ENCODE data around the gene SYNGR1.
"Not testable (repeated sequence)": the region's sequence is repeated elsewhere in the genome, so short reads cannot be mapped to it uniquely, and the experiment has no call there.

Gene SYNGR1

GRCh38 chr22:39355080-39355479, 5.3 kb downstream of the SYNGR1 start:
- H3K9me3 Mint-ChIP-seq (ENCODE audit: low read depth), result no peaks in the 10 kb centered on the region

GRCh38 chr22:39355805-39356204, 6.0 kb downstream of the SYNGR1 start:
- H3K4me1 Mint-ChIP-seq (ENCODE audit: low read depth); H3K9me3 Mint-ChIP-seq (ENCODE audit: low read depth); H3K36me3 Mint-ChIP-seq; H3K27me3 Mint-ChIP-seq; H3K27ac Mint-ChIP-seq; H3K4me3 Mint-ChIP-seq: not testable (repeated sequence)

More at GRCh38 chr22:39355080-39355479, 5.3 kb downstream of the SYNGR1 start:
- H3K36me3 Mint-ChIP-seq, result no peaks in the 10 kb centered on the region
- no peaks in the 10 kb centered on the region for H3K27me3 Mint-ChIP-seq
- H3K4me3 Mint-ChIP-seq, result no peak overlapping the region
- H3K4me1 Mint-ChIP-seq (ENCODE audit: low read depth), result peaks cover 8% of the 10 kb centered on the region
- H3K27ac Mint-ChIP-seq, result no peak overlapping the region

GRCh38 chr22:39356464-39356863, 6.7 kb downstream of the SYNGR1 start:
- H3K27ac Mint-ChIP-seq, result no peak overlapping the region

GRCh38 chr22:39357110-39358108, 7.6 kb downstream of the SYNGR1 start:
- H3K36me3 Mint-ChIP-seq; H3K9me3 Mint-ChIP-seq (ENCODE audit: low read depth); H3K27me3 Mint-ChIP-seq; H3K4me3 Mint-ChIP-seq; H3K27ac Mint-ChIP-seq; H3K4me1 Mint-ChIP-seq (ENCODE audit: low read depth): not testable (repeated sequence)

More at GRCh38 chr22:39356464-39356863, 6.7 kb downstream of the SYNGR1 start:
- no peaks in the 10 kb centered on the region for H3K27me3 Mint-ChIP-seq
- no peaks in the 10 kb centered on the region for H3K4me1 Mint-ChIP-seq (ENCODE audit: low read depth)
- H3K36me3 Mint-ChIP-seq, result no peaks in the 10 kb centered on the region
- no peaks in the 10 kb centered on the region for H3K9me3 Mint-ChIP-seq (ENCODE audit: low read depth)
- H3K4me3 Mint-ChIP-seq, result no peak overlapping the region

GRCh38 chr22:39358197-39358596, 8.4 kb downstream of the SYNGR1 start:
- H3K4me3 Mint-ChIP-seq; H3K9me3 Mint-ChIP-seq (ENCODE audit: low read depth); H3K27me3 Mint-ChIP-seq; H3K27ac Mint-ChIP-seq; H3K4me1 Mint-ChIP-seq (ENCODE audit: low read depth); H3K36me3 Mint-ChIP-seq: not testable (repeated sequence)

GRCh38 chr22:39359659-39360195, 9.9 kb downstream of the SYNGR1 start:
- Mint-ChIP-seq H3K27ac (no peak overlapping the region), H3K36me3 (no peaks in the 10 kb centered on the region), H3K27me3 (no peaks in the 10 kb centered on the region), H3K9me3 (ENCODE audit: low read depth) (no peaks in the 10 kb centered on the region), H3K4me1 (ENCODE audit: low read depth) (no peaks in the 10 kb centered on the region), H3K4me3 (no peak overlapping the region)

- Mint-ChIP-seq H3K9me3 (ENCODE audit: low read depth) (no peaks in the 10 kb centered on the region), H3K4me3 (no peak overlapping the region), H3K27me3 (no peaks in the 10 kb centered on the region), H3K4me1 (ENCODE audit: low read depth) (no peaks in the 10 kb centered on the region), H3K27ac (no peak overlapping the region), H3K36me3 (no peaks in the 10 kb centered on the region)
Measured at GRCh38 chr22:39360242-39360641, 10.5 kb downstream of the SYNGR1 start.

- Mint-ChIP-seq H3K36me3 (no peaks in the 10 kb centered on the region), H3K27me3 (no peaks in the 10 kb centered on the region), H3K27ac (no peak overlapping the region), H3K4me1 (ENCODE audit: low read depth) (no peaks in the 10 kb centered on the region), H3K4me3 (no peak overlapping the region), H3K9me3 (ENCODE audit: low read depth) (no peaks in the 10 kb centered on the region)
Measured at GRCh38 chr22:39360674-39361413, 11.1 kb downstream of the SYNGR1 start.

- no peaks in the 10 kb centered on the region for H3K4me1 Mint-ChIP-seq (ENCODE audit: low read depth)
- H3K9me3 Mint-ChIP-seq (ENCODE audit: low read depth), result no peaks in the 10 kb centered on the region
- H3K36me3 Mint-ChIP-seq, result no peaks in the 10 kb centered on the region
- H3K27ac Mint-ChIP-seq, result no peak overlapping the region
- H3K27me3 Mint-ChIP-seq, result no peaks in the 10 kb centered on the region
- no peak overlapping the region for H3K4me3 Mint-ChIP-seq
Measured at GRCh38 chr22:39361496-39361895, 11.7 kb downstream of the SYNGR1 start.

- H3K36me3 Mint-ChIP-seq, result no peaks in the 10 kb centered on the region
- H3K9me3 Mint-ChIP-seq (ENCODE audit: low read depth), result no peaks in the 10 kb centered on the region
- no peaks in the 10 kb centered on the region for H3K27me3 Mint-ChIP-seq
- no peak overlapping the region for H3K27ac Mint-ChIP-seq
- no peaks in the 10 kb centered on the region for H3K4me1 Mint-ChIP-seq (ENCODE audit: low read depth)
- no peak overlapping the region for H3K4me3 Mint-ChIP-seq
Measured at GRCh38 chr22:39362271-39362670, 12.5 kb downstream of the SYNGR1 start.

GRCh38 chr22:39362932-39363331, 13.1 kb downstream of the SYNGR1 start:
- no peaks in the 10 kb centered on the region for H3K27me3 Mint-ChIP-seq
- no peaks in the 10 kb centered on the region for H3K36me3 Mint-ChIP-seq
- no peak overlapping the region for H3K4me3 Mint-ChIP-seq
- no peak overlapping the region for H3K27ac Mint-ChIP-seq
- H3K9me3 Mint-ChIP-seq (ENCODE audit: low read depth), result no peaks in the 10 kb centered on the region
- H3K4me1 Mint-ChIP-seq (ENCODE audit: low read depth), result no peaks in the 10 kb centered on the region

- Mint-ChIP-seq H3K4me1 (ENCODE audit: low read depth) (no peaks in the 10 kb centered on the region), H3K27ac (no peak overlapping the region), H3K9me3 (ENCODE audit: low read depth) (no peaks in the 10 kb centered on the region), H3K36me3 (no peaks in the 10 kb centered on the region), H3K27me3 (no peaks in the 10 kb centered on the region), H3K4me3 (no peak overlapping the region)
Measured at GRCh38 chr22:39363751-39364515, 14.1 kb downstream of the SYNGR1 start.

- no peaks in the 10 kb centered on the region for H3K27me3 Mint-ChIP-seq
Measured at GRCh38 chr22:39364714-39365491, 15.1 kb downstream of the SYNGR1 start.

GRCh38 chr22:39365492-39365780, 15.6 kb downstream of the SYNGR1 start:
- no peaks in the 10 kb centered on the region for H3K9me3 Mint-ChIP-seq (ENCODE audit: low read depth)
- H3K4me1 Mint-ChIP-seq (ENCODE audit: low read depth), result no peaks in the 10 kb centered on the region
- H3K27ac Mint-ChIP-seq, result no peak overlapping the region
- H3K4me3 Mint-ChIP-seq, result no peak overlapping the region
- H3K36me3 Mint-ChIP-seq, result no peaks in the 10 kb centered on the region
- no peaks in the 10 kb centered on the region for H3K27me3 Mint-ChIP-seq

More at GRCh38 chr22:39364714-39365491, 15.1 kb downstream of the SYNGR1 start:
- no peak overlapping the region for H3K4me3 Mint-ChIP-seq
- H3K4me1 Mint-ChIP-seq (ENCODE audit: low read depth), result no peaks in the 10 kb centered on the region
- H3K9me3 Mint-ChIP-seq (ENCODE audit: low read depth), result no peaks in the 10 kb centered on the region
- no peaks in the 10 kb centered on the region for H3K36me3 Mint-ChIP-seq
- H3K27ac Mint-ChIP-seq, result no peak overlapping the region
